ENCODE results near the gene USP48.
"Not testable (repeated sequence)": the region's sequence is repeated elsewhere in the genome, so short reads cannot be mapped to it uniquely, and the experiment has no call there.

The USP48 gene

DNA sequence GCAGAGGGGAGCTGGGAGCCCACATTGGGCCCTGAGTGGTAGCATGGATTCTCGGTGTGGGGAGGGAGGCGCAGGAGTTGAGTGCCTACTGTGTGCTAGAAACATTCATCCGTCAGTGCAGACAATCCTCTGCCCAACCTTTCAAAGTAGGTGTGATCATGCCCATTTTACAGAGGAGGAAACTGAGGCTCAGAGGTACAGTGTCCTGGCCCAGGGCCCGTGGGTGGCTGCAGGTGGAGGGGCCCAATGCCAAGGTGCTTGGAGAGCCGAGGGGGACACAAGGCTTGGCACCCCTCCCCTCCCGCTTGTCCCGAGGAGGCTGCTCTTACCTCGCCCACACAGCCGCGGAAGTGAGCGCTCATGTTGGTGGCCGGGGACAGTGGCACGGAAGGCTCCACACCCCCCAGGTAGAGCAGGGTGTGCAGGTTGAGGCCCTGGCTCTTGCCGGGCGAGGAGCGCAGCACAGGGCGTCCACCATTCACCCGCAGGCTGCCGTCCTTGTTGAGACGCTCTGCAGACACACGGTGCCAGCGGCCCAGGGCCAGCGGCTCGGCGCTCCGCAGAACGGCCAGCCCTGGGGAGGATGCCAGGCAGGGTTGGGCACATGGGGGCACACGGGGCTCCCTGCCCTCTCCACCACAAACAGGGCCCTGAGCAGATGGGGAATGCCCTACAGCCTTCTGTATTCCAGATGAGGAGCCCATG, 45.7 kb upstream of the USP48 start:
- Histone ChIP-seq H3K36me3 (replicated peaks in 1 of 2; ENCODE audit: control insufficient read depth in 2 of 2, insufficient read depth in 2 of 2, low read length in 2 of 2) (peaks cover 56 to 78% of the 10 kb centered on the region in 2 donors), H2BK15ac (ENCODE audit: low read length) (no peak overlapping the region), H2BK5ac (ENCODE audit: low read length) (no peak overlapping the region), H3K9ac (ENCODE audit: low read depth, low read length, poor library complexity) (no peak overlapping the region), H2AFZ (ENCODE audit: low read length) (no peak overlapping the region), H3K18ac (ENCODE audit: low read length) (no peak overlapping the region), H3K27me3 (ENCODE audit: control insufficient read depth in 3 of 3, insufficient read depth in 3 of 3, low read depth in 1 of 3, low read length in 3 of 3) (no peaks in the 10 kb centered on the region), H3K4me1 (ENCODE audit: control insufficient read depth in 2 of 2, insufficient read depth in 1 of 2, low read depth in 1 of 2, low read length in 2 of 2) (no peaks in the 10 kb centered on the region), H2BK12ac (ENCODE audit: low read length) (no peak overlapping the region), H3K9me3 (replicated peaks in 1 of 2; ENCODE audit: control insufficient read depth in 2 of 2, insufficient read depth in 1 of 2, low read depth in 1 of 2, low read length in 2 of 2) (peaks cover 3 to 7% of the 10 kb centered on the region in 2 donors), H4K91ac (ENCODE audit: low read depth, low read length, poor library complexity) (no peak overlapping the region), H3K14ac (ENCODE audit: low read length) (peak overlapping the region; percentile 89), H4K8ac (ENCODE audit: low read depth, low read length) (no peak overlapping the region), H2AK5ac (ENCODE audit: low read depth, low read length) (no peak overlapping the region), H2BK120ac (ENCODE audit: low read depth, low read length) (no peak overlapping the region), H3K4me3 (ENCODE audit: low read length in 2 of 2) (peak overlapping the region in 1 of 2 donors; percentile 19), H3K79me1 (ENCODE audit: low read depth, low read length) (peaks cover 7% of the 10 kb centered on the region), H3K23ac (ENCODE audit: low read depth, low read length, poor library complexity) (peak overlapping the region; percentile 43), H3K27ac (replicated peaks; ENCODE audit: low read length) (no peak overlapping the region), H3K4me2 (ENCODE audit: insufficient read depth, low read length, poor library complexity, severe bottlenecking) (no peak overlapping the region), H3K4ac (ENCODE audit: low read length) (no peak overlapping the region)
- no peak for DNase-seq (ENCODE audit: low spot score)
- WGBS, 2 donors (ENCODE audit: extremely low coverage in 2 of 2, insufficient read length in 2 of 2, insufficient replicate concordance in 1 of 2): no CpG with 5 or more reads among the region's 28 CpGs

DNA sequence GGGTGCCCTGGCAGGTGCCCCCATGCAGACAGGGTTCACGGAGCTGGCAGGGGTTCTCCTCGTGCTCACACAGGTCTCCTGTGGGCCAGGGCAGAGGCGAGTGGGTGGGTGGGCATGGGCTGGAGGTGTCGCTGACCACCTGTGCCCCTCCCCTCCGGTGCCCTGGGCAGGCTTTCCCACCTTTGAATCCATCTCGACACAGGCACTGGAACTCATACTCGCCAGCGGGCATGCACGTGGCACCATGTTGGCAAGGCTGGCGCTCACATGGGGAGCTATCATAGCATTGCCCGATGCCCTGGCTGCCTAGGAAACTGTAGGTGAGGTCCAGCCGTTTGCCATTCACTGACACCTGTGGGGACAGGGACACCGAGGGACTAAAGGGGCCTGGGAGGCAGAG, 45.1 kb upstream of the USP48 start:
- H3K36me3 ChIP-seq (replicated peaks in 1 of 2; ENCODE audit: control insufficient read depth in 2 of 2, insufficient read depth in 2 of 2, low read length in 2 of 2): peaks cover 50 to 77% of the 10 kb centered on the region in 2 donors
- H3K79me1 ChIP-seq (ENCODE audit: low read depth, low read length): peaks cover 10% of the 10 kb centered on the region

DNA sequence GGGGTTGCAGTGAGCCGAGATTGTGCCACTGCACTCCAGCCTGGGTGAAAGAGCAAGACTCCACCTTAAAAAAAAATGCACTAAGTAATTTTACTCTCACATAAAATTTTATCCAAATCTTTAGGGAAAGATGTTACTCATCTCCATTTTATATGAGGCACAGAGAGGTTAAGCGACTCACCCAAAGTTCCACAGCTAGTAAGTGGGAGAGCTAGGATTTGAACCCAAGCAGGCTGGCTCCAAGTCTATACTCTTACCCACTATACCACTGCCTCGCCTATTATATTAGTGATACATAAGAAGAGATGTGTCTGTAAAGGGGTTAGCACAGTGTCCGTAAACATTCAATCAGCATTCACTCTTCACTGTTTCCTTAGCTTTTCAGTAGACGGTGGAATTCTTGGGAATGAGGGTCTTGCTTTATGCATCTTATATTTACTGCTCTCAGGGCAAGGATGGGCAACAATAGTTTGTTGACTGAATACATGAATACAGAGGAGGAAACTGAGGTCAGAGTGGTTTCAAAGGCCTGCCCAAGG, 44.3 kb upstream of the USP48 start:
- H3K36me3 ChIP-seq (replicated peaks in 1 of 2; ENCODE audit: control insufficient read depth in 2 of 2, insufficient read depth in 2 of 2, low read length in 2 of 2): peaks cover 44 to 74% of the 10 kb centered on the region in 2 donors

More for the DNA sequence above, 45.1 kb upstream of the USP48 start:
- no peak for DNase-seq (ENCODE audit: low spot score)
- H3K4me1 ChIP-seq (ENCODE audit: control insufficient read depth in 2 of 2, insufficient read depth in 1 of 2, low read depth in 1 of 2, low read length in 2 of 2): no peaks in the 10 kb centered on the region
- H2AK5ac ChIP-seq (ENCODE audit: low read depth, low read length): no peak overlapping the region
- no peak overlapping the region for H3K4me2 ChIP-seq (ENCODE audit: insufficient read depth, low read length, poor library complexity, severe bottlenecking)
- H3K27ac ChIP-seq (replicated peaks; ENCODE audit: low read length): no peak overlapping the region
- no peaks in the 10 kb centered on the region for H3K27me3 ChIP-seq (ENCODE audit: control insufficient read depth in 3 of 3, insufficient read depth in 3 of 3, low read depth in 1 of 3, low read length in 3 of 3)
- no peak overlapping the region for H3K9ac ChIP-seq (ENCODE audit: low read depth, low read length, poor library complexity)
- no peak overlapping the region for H3K14ac ChIP-seq (ENCODE audit: low read length)
- no peak overlapping the region for H2AFZ ChIP-seq (ENCODE audit: low read length)
- no peak overlapping the region for H4K91ac ChIP-seq (ENCODE audit: low read depth, low read length, poor library complexity)
- no peak overlapping the region for H2BK15ac ChIP-seq (ENCODE audit: low read length)
- peaks cover 0 to 2% of the 10 kb centered on the region in 2 donors for H3K9me3 ChIP-seq (replicated peaks in 1 of 2; ENCODE audit: control insufficient read depth in 2 of 2, insufficient read depth in 1 of 2, low read depth in 1 of 2, low read length in 2 of 2)
- H3K4me3 ChIP-seq (ENCODE audit: low read length in 2 of 2): peak overlapping the region in 1 of 2 donors; percentile 19
- H2BK120ac ChIP-seq (ENCODE audit: low read depth, low read length): no peak overlapping the region
- WGBS, 2 donors (ENCODE audit: extremely low coverage in 2 of 2, insufficient read length in 2 of 2, insufficient replicate concordance in 1 of 2): no CpG with 5 or more reads among the region's 13 CpGs
- H2BK5ac ChIP-seq (ENCODE audit: low read length): no peak overlapping the region
- no peak overlapping the region for H3K4ac ChIP-seq (ENCODE audit: low read length)
- no peak overlapping the region for H3K18ac ChIP-seq (ENCODE audit: low read length)
- no peak overlapping the region for H3K23ac ChIP-seq (ENCODE audit: low read depth, low read length, poor library complexity)
- H2BK12ac ChIP-seq (ENCODE audit: low read length): no peak overlapping the region
- H4K8ac ChIP-seq (ENCODE audit: low read depth, low read length): no peak overlapping the region

DNA sequence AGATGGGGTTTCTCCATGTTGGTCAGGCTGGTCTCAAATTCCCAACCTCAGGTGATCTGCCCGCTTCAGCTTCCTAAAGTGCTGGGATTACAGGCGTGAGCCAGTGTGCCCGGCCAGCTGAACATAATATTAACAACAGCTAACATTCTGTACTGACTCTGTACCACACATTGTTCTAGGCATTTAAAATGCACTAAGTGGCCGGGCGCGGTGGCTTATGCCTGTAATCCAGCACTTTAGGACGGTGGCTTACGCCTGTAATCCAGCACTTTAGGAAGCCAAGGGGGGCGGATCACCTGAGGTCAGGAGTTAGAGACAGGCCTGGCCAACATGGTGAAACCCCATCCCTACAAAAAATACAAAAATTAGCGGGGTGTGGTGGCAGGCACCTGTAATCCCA, 43.7 kb upstream of the USP48 start:
- H3K4me2 ChIP-seq (ENCODE audit: insufficient read depth, low read length, poor library complexity, severe bottlenecking); H2BK15ac ChIP-seq (ENCODE audit: low read length); H3K27ac ChIP-seq (replicated peaks; ENCODE audit: low read length); H3K18ac ChIP-seq (ENCODE audit: low read length); H3K9me3 ChIP-seq (replicated peaks in 1 of 2; ENCODE audit: control insufficient read depth in 2 of 2, insufficient read depth in 1 of 2, low read depth in 1 of 2, low read length in 2 of 2); H2BK5ac ChIP-seq (ENCODE audit: low read length); H3K9ac ChIP-seq (ENCODE audit: low read depth, low read length, poor library complexity); H3K4ac ChIP-seq (ENCODE audit: low read length); H2AK5ac ChIP-seq (ENCODE audit: low read depth, low read length); H3K27me3 ChIP-seq (ENCODE audit: control insufficient read depth in 3 of 3, insufficient read depth in 3 of 3, low read depth in 1 of 3, low read length in 3 of 3); H4K91ac ChIP-seq (ENCODE audit: low read depth, low read length, poor library complexity); H3K14ac ChIP-seq (ENCODE audit: low read length); H3K4me1 ChIP-seq (ENCODE audit: control insufficient read depth in 2 of 2, insufficient read depth in 1 of 2, low read depth in 1 of 2, low read length in 2 of 2); H2AFZ ChIP-seq (ENCODE audit: low read length); DNase-seq (ENCODE audit: low spot score); H2BK120ac ChIP-seq (ENCODE audit: low read depth, low read length); H2BK12ac ChIP-seq (ENCODE audit: low read length); H3K23ac ChIP-seq (ENCODE audit: low read depth, low read length, poor library complexity); H4K8ac ChIP-seq (ENCODE audit: low read depth, low read length); H3K4me3 ChIP-seq (ENCODE audit: low read length in 2 of 2): not testable (repeated sequence)
- Histone ChIP-seq H3K79me1 (ENCODE audit: low read depth, low read length) (peaks cover 10% of the 10 kb centered on the region), H3K36me3 (replicated peaks in 1 of 2; ENCODE audit: control insufficient read depth in 2 of 2, insufficient read depth in 2 of 2, low read length in 2 of 2) (peaks cover 39 to 69% of the 10 kb centered on the region in 2 donors)
- WGBS, 2 donors (ENCODE audit: extremely low coverage in 2 of 2, insufficient read length in 2 of 2, insufficient replicate concordance in 1 of 2): no CpG with 5 or more reads among the region's 10 CpGs

More for the DNA sequence above, 44.3 kb upstream of the USP48 start:
- Histone ChIP-seq H3K23ac (ENCODE audit: low read depth, low read length, poor library complexity) (no peak overlapping the region), H3K4me2 (ENCODE audit: insufficient read depth, low read length, poor library complexity, severe bottlenecking) (no peak overlapping the region), H4K8ac (ENCODE audit: low read depth, low read length) (no peak overlapping the region), H3K27me3 (ENCODE audit: control insufficient read depth in 3 of 3, insufficient read depth in 3 of 3, low read depth in 1 of 3, low read length in 3 of 3) (no peaks in the 10 kb centered on the region), H2BK15ac (ENCODE audit: low read length) (no peak overlapping the region), H2AK5ac (ENCODE audit: low read depth, low read length) (peak overlapping the region; percentile 26), H2AFZ (ENCODE audit: low read length) (no peak overlapping the region), H2BK12ac (ENCODE audit: low read length) (no peak overlapping the region), H3K9me3 (replicated peaks in 1 of 2; ENCODE audit: control insufficient read depth in 2 of 2, insufficient read depth in 1 of 2, low read depth in 1 of 2, low read length in 2 of 2) (no peaks in the 10 kb centered on the region), H3K27ac (replicated peaks; ENCODE audit: low read length) (no peak overlapping the region), H3K4ac (ENCODE audit: low read length) (no peak overlapping the region), H2BK5ac (ENCODE audit: low read length) (no peak overlapping the region), H3K4me3 (ENCODE audit: low read length in 2 of 2) (no peak overlapping the region), H3K79me1 (ENCODE audit: low read depth, low read length) (peaks cover 10% of the 10 kb centered on the region), H4K91ac (ENCODE audit: low read depth, low read length, poor library complexity) (no peak overlapping the region), H2BK120ac (ENCODE audit: low read depth, low read length) (no peak overlapping the region), H3K18ac (ENCODE audit: low read length) (no peak overlapping the region), H3K4me1 (ENCODE audit: control insufficient read depth in 2 of 2, insufficient read depth in 1 of 2, low read depth in 1 of 2, low read length in 2 of 2) (no peaks in the 10 kb centered on the region), H3K14ac (ENCODE audit: low read length) (no peak overlapping the region), H3K9ac (ENCODE audit: low read depth, low read length, poor library complexity) (no peak overlapping the region)
- DNase-seq (ENCODE audit: low spot score): no peak
- WGBS, 2 donors (ENCODE audit: extremely low coverage in 2 of 2, insufficient read length in 2 of 2, insufficient replicate concordance in 1 of 2): no CpG with 5 or more reads among the region's 5 CpGs
